ENCODE results near the gene MS4A10.

MS4A10 gene

DNA sequence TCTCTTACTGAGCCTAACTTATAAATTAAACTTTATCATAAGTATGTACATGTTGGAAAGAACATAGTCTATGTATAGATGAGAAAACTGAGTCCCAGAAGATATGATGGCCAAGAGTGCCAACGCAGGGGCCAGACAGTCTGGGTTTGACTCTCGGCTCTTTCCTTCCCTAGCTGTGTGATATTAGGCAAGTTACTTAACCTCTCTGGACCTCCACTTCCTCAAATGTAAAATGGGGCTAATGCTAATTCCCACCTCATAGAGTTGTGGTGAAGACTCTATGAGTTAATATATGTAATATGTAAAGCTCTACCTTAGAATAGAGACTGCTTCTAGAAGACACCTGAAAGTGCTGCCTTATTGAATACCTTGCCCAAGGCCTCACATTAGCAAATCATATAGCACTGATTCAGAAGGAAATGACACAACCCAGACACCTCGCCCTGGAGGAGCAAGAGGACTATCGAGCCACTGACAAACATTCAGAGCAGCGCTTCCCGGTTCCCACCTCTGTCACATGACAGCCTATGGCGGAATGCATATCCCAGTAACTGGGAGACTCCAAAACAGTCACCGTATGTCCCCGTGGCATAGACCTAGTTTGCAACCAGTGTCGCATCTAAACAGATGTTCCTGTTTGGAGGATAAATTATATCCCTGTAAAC is 45.5 kb downstream of the MS4A10 start:
- no peak for DNase-seq (ENCODE audit: low read depth)

DNA sequence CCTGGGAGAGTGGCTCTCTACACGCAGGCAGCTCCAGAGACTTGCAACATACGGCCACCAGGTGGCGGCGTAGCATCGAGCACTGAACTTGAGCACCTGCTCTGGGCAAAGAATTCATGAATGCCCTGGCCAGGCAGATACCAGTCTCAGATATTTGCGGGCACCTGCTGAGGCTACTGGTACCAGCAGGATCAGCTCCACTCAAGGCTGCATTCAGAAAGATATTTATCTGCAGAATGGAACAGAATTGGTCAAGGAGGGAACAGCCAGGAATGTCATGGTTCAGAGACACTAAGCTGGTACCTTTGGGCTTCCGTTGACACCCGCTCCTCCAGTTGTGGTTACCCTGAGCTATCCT is 46.0 kb downstream of the MS4A10 start:
- peak; percentile 70 for DNase-seq (ENCODE audit: low read depth)

DNA sequence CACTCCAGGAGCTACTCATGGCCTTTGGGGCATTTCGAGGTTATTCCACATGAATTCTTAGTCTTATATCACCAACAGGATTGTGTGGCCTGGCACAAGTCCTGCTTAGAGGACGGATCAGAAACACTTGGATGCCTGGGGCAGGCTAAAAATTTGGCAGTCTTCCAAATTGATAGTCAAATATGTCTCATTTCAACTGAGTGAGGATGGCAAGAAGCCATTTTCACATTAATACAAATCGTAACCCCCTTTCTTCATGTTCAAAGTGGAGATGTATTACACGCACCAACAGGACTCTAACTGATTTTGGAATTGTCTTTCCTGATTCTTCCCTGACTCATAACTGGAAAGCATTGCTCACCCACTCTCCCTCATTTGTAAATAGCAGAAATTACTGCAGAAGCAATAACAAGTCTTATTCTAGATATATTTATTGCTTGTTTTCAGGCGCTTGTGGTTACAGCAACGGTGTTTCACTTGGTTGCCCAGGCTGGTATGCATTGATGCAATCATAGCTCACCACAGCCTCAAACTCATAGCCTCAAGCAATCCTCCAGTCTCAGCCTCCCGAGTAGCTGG is 46.5 kb downstream of the MS4A10 start:
- peak; percentile 47 for DNase-seq (ENCODE audit: low read depth)

DNA sequence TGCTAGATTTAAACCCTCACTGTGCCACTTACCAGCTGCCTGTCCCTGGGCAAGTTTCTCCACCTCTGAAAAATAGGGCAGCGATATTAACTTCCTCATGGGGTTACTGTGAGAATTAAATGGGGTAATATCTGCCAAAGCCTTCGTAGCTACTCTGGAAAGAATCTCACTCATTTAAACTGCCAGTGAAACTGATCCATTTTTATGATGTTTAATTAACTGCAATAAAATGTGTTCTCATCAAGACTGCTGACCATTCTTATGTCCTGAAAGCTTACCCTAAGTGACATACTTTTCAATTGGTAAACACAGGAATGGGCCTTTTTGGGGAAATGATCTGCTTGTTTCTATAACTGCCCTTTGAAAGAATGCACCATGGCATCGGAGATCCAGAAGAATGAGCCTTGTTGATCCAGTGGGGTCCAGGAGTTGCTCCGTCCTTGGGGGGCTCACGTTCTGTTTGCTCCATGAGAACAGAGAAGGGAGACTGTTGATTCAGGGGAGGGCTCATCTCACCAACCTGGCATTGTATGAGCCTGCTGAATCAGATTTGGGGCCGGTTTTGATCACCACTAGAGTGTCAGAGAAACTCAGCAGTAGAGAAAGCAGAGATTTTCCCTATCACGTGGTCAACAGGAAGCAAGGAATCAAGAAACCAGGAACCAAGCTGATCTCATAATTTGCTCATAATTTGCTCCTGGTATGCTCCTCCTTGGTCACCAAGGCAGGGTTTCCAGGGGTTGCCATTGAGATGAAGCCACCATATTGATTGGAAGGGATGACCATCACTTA is 49.8 kb downstream of the MS4A10 start:
- no peak for DNase-seq (ENCODE audit: low read depth)

DNA sequence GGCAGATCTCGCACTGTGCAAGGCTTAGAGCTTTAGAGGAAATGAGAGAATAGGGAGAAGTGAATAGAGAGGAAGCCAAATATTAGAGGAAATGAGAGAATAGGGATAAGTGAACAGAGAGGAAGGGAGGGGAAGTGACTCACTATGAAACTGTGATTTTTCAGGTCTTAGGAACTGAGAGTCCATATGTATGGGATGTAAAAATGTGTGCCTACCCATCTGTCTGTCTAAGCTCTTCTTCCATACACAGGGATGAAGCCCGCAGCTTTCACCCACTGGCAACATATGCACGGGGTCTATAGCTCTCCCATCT is 50.4 kb downstream of the MS4A10 start:
- no peak for DNase-seq (ENCODE audit: low read depth)

DNA sequence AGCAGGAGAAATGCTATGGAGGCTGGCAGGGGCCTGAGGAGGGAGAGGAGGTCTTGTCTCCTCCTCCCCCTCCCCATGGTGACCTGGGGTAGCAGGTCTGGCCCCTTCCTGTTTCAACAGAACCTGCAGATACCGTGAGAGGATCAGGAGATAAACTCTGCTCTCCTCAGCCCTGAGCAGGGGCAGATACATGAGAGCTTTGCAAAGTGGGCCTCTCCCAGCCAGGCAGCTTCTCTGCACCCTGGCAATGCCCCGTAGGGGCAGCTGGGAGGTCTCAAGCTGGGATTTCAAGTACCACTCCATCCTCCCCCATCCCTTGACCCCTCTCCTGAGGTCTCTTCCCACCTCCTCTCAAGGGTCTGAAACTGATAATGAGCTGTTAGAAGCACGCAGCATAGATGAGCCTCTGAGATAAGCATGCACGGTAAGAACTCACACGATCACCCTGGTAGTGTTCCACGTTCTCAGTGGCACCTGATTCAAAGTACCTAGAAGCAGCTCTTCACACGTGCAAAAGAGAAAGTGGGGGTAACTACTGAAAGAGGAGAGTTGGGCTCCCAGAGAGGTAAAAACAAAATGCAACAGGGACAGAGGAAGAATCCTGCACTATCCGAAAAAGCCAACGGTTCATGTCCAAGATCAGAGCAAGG is 51.9 kb downstream of the MS4A10 start:
- no peak for DNase-seq (ENCODE audit: low read depth)

DNA sequence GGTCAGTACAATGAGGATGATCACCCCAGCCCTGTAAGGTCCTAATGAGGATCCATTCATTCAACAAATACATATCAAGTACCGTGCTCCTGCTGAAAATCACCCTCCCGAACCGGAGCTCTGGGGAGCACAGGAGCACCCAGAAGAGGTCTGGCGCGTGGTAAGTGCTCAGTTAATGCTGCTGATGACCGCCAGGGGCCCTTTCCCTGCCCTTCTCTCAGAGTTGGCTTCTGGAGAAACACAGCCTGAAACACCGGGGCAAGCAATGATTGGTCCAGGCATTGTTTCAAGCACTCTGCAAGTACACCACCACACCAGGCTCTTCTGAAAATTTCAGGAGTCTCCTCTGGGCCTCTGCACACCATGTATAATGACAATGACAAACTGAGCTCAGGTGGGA is 53.0 kb downstream of the MS4A10 start:
- no peak for DNase-seq (ENCODE audit: low read depth)

DNA sequence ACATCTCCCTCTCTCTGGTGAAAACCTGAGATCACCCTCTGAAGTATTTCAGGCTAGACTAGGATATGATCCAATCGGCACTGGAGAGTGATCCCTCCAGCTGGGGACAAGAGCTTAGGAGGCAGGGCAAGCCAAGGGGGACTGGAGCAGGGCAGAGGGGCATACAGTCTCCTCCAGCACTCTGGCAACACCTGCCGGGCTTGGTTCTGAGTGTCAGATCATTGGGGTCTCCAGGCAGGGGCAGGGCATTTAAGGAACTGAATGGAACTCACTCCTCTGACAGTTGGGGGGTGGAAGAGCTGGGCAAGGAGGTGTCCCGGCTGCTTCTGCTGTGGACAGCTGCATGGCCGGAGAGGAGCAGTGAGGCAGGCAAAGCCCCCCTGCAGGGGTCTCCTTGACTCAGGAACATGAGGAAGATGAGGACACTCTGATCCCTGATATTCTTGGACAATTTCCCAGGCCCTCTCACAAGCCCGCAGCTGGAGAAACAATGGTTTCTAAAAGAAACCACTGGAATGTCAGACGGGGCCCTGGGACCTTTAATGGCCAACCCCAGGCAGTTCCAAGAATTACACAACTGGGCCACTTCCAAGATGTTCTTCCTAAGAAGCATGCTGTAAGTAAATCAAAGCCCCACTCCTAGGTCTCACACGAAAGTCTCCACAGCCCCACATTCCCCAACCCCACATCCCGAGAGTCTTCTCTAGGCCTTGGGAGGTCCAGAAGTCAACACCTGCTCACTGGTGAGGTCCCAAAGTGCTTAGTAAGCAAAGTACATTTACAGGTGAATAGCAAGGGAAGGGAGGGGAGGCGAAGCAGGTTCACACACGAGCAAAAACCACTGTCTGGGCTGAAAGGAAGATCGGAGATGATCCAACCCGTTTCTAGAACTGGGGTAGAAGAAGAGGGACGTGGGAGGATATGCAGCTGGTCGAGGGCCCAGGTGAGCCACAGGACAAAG is 55.6 kb downstream of the MS4A10 start:
- DNase-seq (ENCODE audit: low read depth), result peak; percentile 86

DNA sequence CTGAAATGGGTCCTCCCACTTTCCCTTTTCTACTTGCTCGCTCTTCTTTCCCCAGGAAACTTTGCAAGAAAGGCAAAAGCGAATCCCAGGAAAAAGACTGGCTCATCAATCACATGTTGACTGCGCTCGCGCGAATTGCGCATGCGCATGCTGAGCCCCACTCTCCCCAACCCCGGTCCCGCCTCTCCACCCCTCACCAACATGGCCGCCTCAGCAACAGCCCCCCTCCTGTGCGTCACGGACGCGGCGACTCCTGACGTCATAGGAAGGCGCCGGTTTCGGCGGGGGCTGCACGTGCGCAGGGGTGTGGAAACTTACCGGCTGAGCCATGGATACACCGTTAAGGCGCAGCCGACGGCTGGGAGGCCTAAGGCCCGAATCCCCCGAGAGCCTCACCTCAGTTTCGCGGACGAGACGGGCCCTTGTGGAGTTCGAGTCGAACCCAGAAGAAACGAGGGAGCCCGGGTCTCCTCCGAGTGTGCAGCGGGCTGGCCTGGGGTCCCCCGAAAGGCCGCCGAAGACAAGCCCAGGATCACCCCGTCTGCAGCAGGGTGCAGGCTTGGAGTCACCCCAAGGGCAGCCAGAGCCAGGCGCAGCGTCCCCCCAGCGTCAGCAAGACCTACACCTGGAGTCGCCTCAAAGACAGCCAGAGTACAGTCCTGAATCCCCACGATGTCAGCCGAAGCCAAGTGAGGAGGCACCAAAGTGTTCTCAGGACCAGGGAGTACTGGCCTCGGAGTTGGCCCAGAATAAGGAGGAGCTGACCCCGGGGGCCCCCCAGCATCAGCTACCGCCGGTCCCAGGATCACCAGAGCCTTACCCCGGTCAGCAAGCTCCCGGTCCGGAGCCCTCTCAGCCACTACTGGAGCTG is 56.9 kb downstream of the MS4A10 start, which contains the start of gene CCDC86:
CCDC86 (plus strand) TSS at position 317 of the 871 bp plus-strand sequence; CDS start at position 329, 12 bp downstream.
- DNase-seq (ENCODE audit: low read depth), result peak; percentile 94

DNA sequence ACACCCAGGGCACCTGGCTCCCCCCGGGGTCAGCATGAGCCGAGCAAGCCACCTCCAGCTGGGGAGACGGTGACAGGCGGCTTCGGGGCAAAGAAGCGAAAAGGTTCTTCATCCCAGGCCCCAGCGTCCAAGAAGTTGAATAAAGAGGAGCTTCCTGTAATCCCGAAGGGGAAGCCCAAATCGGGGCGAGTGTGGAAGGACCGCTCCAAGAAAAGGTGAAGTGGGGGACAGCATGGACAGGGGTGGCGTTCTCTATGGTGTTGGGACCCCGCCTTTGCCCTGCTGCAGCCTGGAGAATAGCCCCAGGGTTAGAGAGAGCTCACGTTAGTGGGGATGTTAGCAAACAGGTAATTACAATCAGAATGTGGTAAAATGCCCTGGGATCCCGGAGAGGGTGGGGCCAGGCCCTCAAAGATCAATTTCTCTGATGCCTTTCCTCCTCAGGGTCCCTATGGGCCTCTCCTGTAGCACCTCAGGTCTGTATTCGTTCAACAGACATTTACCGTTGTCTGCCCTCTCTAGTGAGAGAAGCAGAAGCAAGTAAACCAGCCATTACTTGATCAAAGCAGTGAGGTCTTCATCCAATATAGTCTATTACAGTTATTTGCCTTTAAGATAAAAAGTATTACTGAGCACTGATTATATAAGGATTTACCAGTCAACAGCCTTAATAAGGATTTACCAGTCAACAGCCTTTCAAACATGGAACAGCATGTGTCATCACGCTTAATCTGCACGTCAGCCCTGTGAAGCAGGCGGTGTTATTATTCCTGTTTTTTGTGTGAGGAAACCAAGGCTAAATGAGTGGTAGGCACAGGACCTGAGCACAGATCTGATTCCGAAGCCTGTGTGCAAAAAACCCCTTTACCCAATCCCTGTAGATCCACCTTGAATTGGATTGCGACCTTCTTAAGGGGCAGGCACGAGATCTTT is 57.8 kb downstream of the MS4A10 start:
- peak; percentile 59 for DNase-seq (ENCODE audit: low read depth)

DNA sequence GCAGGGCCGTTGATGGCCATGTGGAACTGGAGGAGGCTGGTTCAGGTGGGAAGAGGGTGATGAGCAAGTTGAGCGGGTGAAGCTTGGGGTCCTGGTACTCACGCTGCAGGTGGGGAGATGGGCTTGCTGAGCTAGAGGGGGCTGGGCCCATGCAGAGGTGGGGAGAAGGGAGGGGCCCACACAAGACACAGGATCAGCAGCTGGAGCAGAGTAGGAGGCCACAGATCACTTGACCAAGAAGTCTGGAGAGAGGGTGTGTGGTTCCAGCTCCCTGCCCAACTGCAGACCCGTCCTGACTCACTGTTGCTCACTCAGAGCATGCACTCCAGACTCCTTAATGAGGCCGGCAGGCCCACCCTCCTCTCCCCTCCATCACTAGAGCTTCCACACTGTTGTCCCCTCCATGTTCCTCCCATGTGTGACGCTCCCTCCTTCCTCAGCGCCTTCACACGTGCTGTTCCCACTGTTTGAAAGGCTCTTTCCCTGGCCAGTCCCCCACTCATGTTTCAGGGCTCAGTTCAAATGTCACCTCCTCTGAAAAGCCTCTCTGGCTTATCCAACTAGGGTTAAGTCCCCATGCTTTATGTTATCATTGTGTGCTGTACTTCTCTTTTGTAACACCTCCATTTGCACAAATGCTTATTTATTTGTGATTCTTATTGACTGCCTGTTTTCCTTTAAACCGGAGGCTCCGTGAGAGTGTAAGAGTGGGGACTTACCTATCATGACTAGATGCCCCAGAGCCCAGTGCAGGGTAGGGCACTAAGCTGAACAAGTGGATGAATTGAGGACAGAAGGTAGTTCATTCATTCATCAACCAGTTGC is 59.1 kb downstream of the MS4A10 start:
- DNase-seq (ENCODE audit: low read depth), result peak; percentile 57

DNA sequence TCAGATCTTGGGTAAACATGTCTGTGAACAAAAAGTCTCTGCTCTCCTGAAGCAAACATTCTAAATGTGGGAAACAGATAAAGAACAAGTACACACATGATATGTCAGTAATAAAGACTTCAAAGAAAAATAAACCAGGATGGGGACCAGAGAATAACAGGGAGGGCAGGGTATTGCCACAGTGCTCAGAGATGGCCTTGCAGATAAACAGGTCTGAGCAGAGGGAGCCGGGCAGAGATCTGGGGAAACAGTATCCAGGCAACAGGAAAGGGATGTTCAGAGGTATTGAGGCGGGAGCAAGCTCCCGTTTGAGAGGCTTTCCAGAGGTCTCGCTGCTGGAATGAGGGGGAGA is 59.7 kb downstream of the MS4A10 start:
- peak; percentile 34 for DNase-seq (ENCODE audit: low read depth)

DNA sequence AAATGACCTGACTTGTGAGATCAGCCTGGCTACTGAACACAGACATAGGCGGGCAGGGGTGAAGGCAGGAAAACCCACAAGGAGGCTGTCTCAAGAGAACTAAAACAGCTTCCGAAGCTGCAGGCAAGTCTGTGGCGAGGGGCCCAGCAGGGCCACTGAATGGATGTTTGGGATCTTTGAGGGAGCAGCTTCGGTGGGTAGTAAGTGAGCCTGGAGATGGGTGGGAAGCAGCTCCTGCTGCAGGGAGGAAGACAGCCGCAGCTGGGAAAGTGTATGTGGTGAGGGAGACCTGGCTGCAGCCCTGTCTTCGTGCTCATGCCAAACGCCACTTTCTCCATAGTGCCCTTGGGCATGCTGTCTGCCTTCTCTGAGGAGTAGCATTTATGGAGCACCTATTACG is 60.2 kb downstream of the MS4A10 start:
- DNase-seq (ENCODE audit: low read depth), result no peak

DNA sequence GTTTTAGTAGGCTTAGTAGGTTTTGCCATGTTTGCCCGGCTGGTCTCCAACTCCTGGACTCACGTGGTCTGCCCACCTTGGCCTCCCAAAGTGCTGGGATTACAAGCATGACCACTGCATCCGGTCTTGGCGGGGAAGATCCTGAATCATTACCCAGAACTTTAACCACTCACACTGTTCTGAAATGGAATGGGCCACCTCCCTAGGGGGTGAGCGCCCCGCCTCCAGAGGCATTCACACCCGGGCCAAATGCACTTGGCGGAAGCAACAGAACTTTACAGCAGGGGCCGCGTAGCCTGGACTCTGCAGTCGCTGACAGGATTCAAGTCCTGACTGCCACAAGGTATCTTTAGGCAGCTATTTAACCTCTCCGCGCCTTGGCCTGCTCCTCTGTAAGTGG is 62.1 kb downstream of the MS4A10 start:
- DNase-seq (ENCODE audit: low read depth), result no peak

DNA sequence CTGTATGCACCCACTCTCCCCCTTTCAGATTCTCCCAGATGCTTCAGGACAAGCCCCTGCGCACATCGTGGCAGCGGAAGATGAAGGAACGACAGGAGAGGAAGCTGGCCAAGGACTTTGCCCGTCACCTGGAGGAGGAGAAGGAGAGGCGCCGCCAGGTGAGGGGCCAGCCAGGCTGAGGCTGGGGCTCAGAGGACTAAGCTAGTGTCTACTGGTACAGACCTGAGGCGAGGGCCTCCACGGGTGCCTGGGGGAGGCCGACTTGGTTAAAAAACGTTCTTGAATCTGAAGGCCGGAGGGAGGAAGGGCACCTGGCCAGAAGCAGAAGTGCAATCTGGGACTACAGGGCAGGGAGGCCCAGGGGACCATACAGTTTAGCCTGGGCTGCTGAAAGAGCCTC is 62.8 kb downstream of the MS4A10 start:
- DNase-seq (ENCODE audit: low read depth), result no peak

DNA sequence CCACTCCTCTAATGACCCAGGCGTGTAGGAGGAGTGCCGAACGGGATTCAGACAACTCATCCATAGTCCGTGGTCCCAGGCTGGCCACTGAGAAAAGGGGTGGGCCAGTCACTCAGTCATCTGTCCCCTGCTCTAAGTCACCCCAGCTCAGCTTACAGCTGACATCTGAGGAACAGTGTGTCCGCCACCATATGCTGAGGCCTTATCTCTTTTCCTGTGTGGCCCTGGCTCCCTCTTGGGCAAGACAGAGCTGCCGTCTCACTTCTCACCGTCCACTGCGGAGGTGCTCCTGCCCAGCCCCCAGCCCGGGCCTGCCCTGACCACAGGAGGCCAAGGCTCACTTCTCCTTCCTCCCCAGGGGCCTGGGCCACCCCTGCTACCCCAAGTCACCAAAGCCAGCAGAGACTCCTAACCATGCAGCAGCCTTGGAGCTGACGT is 63.6 kb downstream of the MS4A10 start:
- DNase-seq (ENCODE audit: low read depth), result no peak

DNA sequence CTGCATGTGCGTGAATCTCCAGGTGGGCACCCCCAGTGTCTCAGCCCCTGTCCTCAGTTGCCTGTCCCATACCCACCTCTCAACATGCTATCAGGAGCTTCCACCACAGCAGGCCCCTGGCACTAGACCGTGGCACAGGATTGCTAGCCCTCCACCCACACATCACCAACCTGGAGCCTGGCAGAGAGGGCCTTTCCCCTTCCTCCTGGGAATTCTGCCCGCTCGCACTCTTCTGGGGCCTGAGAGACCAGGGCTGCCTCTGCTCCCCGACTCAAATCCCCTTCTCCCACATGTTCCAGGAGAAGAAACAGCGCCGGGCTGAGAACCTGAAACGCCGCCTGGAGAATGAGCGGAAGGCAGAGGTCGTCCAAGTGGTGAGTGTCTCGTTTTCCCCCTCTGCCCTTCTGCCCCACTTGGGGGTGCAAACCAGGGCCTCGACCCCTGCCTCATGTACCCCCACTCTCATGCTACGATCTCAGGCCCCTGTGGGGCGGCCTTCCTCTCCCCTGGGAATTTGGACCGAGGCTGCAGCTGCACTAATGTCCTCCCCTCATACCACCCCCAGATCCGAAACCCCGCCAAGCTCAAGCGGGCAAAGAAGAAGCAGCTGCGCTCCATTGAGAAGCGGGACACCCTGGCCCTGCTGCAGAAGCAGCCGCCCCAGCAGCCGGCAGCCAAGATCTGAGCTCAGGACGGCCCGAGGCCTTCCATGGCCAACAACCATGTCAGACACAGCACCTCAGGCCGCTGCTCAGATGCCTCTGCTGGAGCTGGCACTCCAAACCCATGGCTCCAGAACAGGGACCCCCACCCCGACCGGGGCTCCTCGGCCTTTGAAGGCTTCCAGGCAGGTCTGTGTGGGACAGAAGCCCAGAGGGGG is 64.7 kb downstream of the MS4A10 start:
- no peak for DNase-seq (ENCODE audit: low read depth)

All from iris pigment epithelial cell (primary cell).